ENCODE results near the gene OLA1. TPM values are rescaled to one million over a fixed set of nuclear protein-coding genes. Genes with fewer than 3 reads are reported as not detected.

Gene OLA1
- polyA plus RNA-seq, 1 donor from 2014 or later = 134 TPM

DNA sequence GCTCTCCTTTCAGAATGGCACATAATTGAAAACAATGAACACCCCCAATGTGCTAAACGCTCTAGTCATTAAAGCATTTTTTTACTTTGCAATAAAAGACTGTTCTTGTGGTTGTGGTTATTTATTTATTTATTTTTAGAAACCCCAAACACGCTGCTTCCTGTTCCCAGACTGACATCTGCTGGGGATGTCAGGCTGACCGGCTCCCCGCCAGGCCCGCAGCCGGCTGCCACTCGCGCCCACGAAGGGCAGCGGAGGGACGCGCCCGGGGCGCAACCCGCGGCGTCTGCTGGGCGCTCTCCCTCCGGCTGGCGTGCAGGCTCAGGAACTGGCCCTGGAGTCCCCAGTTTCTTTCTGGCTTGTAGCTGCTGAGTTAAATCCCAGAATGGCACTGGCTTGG, 200.1 kb downstream of the OLA1 start:
- H2AFZ ChIP-seq (ENCODE audit: low read depth, low read length) = no peak overlapping the region
- H3K9me2 ChIP-seq (ENCODE audit: insufficient read depth, low read length) = no peaks in the 10 kb centered on the region
- no peak overlapping the region for H3K9ac ChIP-seq (ENCODE audit: low read length)
- no peaks in the 10 kb centered on the region for H3K9me3 ChIP-seq (ENCODE audit: low read length)
- no peak overlapping the region for H3K4me2 ChIP-seq (ENCODE audit: low read length)
- H3K4me3 ChIP-seq (ENCODE audit: low read length) = no peak overlapping the region
- no peaks in the 10 kb centered on the region for H4K20me1 ChIP-seq (ENCODE audit: insufficient read depth)
- no peaks in the 10 kb centered on the region for H3K27me3 ChIP-seq (ENCODE audit: insufficient read depth, low read depth, low read length)
- TF ChIP-seq TAF1 (IDR thresholded peaks at IDR 0.05; ENCODE audit: low read depth) (no peak), EP300 (conservative IDR thresholded peaks at IDR 0.05; ENCODE audit: poor library complexity, severe bottlenecking) (no peak), POLR2AphosphoS5 (IDR thresholded peaks at IDR 0.05) (no peak)
- H3F3A ChIP-seq (ENCODE audit: insufficient read depth, low read length, poor library complexity, severe bottlenecking) = no peaks in the 10 kb centered on the region
- H3K27ac ChIP-seq (ENCODE audit: low read length) = no peak overlapping the region
- no peaks in the 10 kb centered on the region for H3K79me2 ChIP-seq (replicated peaks; ENCODE audit: insufficient read depth, low read length)
- no peaks in the 10 kb centered on the region for H3K36me3 ChIP-seq (ENCODE audit: insufficient read depth, low read length)

DNA sequence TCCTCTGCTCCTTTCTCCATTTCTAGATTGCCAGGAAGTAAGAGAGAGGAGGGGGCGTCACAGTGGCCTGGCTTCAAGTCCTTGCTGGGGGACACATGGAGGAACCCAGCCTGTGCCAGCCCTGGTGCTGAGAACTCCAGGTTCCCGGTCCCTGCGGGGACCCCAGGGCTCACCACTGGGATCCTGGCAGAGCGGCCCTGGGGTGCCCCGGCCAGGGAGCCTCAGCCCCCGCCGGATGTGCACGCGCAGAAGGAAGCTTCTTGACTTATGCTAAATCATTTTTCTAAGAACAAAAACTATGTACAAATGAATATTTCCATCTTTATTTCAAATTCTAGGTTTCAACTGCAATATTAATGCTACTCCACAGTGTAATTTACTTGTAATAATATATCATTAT, 200.6 kb downstream of the OLA1 start:
- H3K9me3 ChIP-seq (ENCODE audit: low read length) = no peaks in the 10 kb centered on the region
- no peak overlapping the region for H3K4me3 ChIP-seq (ENCODE audit: low read length)
- no peaks in the 10 kb centered on the region for H3K36me3 ChIP-seq (ENCODE audit: insufficient read depth, low read length)
- H3F3A ChIP-seq (ENCODE audit: insufficient read depth, low read length, poor library complexity, severe bottlenecking) = no peaks in the 10 kb centered on the region
- no peak overlapping the region for H3K27ac ChIP-seq (ENCODE audit: low read length)
- TF ChIP-seq, protein P1, sequence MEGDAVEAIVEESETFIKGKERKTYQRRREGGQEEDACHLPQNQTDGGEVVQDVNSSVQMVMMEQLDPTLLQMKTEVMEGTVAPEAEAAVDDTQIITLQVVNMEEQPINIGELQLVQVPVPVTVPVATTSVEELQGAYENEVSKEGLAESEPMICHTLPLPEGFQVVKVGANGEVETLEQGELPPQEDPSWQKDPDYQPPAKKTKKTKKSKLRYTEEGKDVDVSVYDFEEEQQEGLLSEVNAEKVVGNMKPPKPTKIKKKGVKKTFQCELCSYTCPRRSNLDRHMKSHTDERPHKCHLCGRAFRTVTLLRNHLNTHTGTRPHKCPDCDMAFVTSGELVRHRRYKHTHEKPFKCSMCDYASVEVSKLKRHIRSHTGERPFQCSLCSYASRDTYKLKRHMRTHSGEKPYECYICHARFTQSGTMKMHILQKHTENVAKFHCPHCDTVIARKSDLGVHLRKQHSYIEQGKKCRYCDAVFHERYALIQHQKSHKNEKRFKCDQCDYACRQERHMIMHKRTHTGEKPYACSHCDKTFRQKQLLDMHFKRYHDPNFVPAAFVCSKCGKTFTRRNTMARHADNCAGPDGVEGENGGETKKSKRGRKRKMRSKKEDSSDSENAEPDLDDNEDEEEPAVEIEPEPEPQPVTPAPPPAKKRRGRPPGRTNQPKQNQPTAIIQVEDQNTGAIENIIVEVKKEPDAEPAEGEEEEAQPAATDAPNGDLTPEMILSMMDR (IDR thresholded peaks at IDR 0.05; ENCODE audit: poor library complexity, severe bottlenecking) = no peak
- TF ChIP-seq EZH2 (IDR thresholded peaks at IDR 0.05; ENCODE audit: borderline replicate concordance, insufficient read depth, low read length, poor library complexity, severe bottlenecking) = no peak
- TF ChIP-seq POLR2AphosphoS5 (IDR thresholded peaks at IDR 0.05) = no peak
- TF ChIP-seq TAF1 (IDR thresholded peaks at IDR 0.05; ENCODE audit: low read depth) = no peak
- TF ChIP-seq MXI1 (conservative IDR thresholded peaks at IDR 0.05; ENCODE audit: poor library complexity, severe bottlenecking) = no peak
- no peak for TF ChIP-seq RAD21 (conservative IDR thresholded peaks at IDR 0.05)
- no peak for TF ChIP-seq SMC3 (conservative IDR thresholded peaks at IDR 0.05; ENCODE audit: poor library complexity)
- TF ChIP-seq, protein P2, sequence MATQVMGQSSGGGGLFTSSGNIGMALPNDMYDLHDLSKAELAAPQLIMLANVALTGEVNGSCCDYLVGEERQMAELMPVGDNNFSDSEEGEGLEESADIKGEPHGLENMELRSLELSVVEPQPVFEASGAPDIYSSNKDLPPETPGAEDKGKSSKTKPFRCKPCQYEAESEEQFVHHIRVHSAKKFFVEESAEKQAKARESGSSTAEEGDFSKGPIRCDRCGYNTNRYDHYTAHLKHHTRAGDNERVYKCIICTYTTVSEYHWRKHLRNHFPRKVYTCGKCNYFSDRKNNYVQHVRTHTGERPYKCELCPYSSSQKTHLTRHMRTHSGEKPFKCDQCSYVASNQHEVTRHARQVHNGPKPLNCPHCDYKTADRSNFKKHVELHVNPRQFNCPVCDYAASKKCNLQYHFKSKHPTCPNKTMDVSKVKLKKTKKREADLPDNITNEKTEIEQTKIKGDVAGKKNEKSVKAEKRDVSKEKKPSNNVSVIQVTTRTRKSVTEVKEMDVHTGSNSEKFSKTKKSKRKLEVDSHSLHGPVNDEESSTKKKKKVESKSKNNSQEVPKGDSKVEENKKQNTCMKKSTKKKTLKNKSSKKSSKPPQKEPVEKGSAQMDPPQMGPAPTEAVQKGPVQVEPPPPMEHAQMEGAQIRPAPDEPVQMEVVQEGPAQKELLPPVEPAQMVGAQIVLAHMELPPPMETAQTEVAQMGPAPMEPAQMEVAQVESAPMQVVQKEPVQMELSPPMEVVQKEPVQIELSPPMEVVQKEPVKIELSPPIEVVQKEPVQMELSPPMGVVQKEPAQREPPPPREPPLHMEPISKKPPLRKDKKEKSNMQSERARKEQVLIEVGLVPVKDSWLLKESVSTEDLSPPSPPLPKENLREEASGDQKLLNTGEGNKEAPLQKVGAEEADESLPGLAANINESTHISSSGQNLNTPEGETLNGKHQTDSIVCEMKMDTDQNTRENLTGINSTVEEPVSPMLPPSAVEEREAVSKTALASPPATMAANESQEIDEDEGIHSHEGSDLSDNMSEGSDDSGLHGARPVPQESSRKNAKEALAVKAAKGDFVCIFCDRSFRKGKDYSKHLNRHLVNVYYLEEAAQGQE (IDR thresholded peaks at IDR 0.05; ENCODE audit: borderline replicate concordance) = no peak
- TF ChIP-seq EP300 (conservative IDR thresholded peaks at IDR 0.05; ENCODE audit: poor library complexity, severe bottlenecking) = no peak
- no peaks in the 10 kb centered on the region for H4K20me1 ChIP-seq (ENCODE audit: insufficient read depth)
- H3K9me2 ChIP-seq (ENCODE audit: insufficient read depth, low read length) = no peaks in the 10 kb centered on the region
- H2AFZ ChIP-seq (ENCODE audit: low read depth, low read length) = no peak overlapping the region
- no peak overlapping the region for H3K9ac ChIP-seq (ENCODE audit: low read length)
- no peaks in the 10 kb centered on the region for H3K79me2 ChIP-seq (replicated peaks; ENCODE audit: insufficient read depth, low read length)
- no peaks in the 10 kb centered on the region for H3K27me3 ChIP-seq (ENCODE audit: insufficient read depth, low read depth, low read length)
- H3K4me2 ChIP-seq (ENCODE audit: low read length) = no peak overlapping the region

DNA sequence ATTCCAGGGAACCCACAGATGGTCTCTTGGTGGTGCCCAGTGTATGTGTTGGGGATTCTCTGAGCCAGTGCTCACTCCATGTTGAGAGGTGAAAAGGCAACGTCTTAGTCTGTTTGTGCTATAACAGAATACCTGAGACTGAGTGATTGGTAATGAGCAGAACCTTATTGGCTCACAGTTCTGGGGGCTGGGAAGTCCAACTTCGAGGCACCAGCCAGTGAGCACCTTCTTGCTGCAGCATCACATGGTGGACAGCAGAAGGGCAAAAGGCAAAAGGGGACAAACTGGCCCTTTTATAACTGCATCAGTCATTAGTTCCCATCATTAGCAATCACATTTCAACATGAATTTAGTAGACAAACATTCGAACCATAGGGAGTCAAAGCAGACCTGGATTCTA, 202.2 kb downstream of the OLA1 start:
- Histone ChIP-seq H2AFZ (ENCODE audit: low read depth, low read length) (no peak overlapping the region), H3K27me3 (ENCODE audit: insufficient read depth, low read depth, low read length) (no peaks in the 10 kb centered on the region), H3K9ac (ENCODE audit: low read length) (no peak overlapping the region), H3K9me3 (ENCODE audit: low read length) (no peaks in the 10 kb centered on the region), H3K79me2 (replicated peaks; ENCODE audit: insufficient read depth, low read length) (no peaks in the 10 kb centered on the region), H3K9me2 (ENCODE audit: insufficient read depth, low read length) (no peaks in the 10 kb centered on the region), H3K4me3 (ENCODE audit: low read length) (no peak overlapping the region), H3K36me3 (ENCODE audit: insufficient read depth, low read length) (no peaks in the 10 kb centered on the region), H3K27ac (ENCODE audit: low read length) (no peak overlapping the region), H3F3A (ENCODE audit: insufficient read depth, low read length, poor library complexity, severe bottlenecking) (no peaks in the 10 kb centered on the region), H3K4me2 (ENCODE audit: low read length) (no peak overlapping the region), H4K20me1 (ENCODE audit: insufficient read depth) (no peaks in the 10 kb centered on the region)
- TF ChIP-seq TAF1 (IDR thresholded peaks at IDR 0.05; ENCODE audit: low read depth) (no peak), SMC3 (conservative IDR thresholded peaks at IDR 0.05; ENCODE audit: poor library complexity) (no peak)
